AG04449 (cell line): ENCODE results near the gene FCER1A.

Source experiments
- CTCF ChIA-PET: fragments of 350-600 bp; formaldehyde crosslinking; extraction: SDS; loops from one replicate; lab custom pipeline; 2021; ENCODE audit warnings: antibody characterized with exemption; lab: Yijun Ruan, JAX
- POLR2A ChIA-PET: fragments of 400-600, 350-600 bp; formaldehyde crosslinking; extraction: SDS; loops from one replicate; lab custom pipeline; 2020; ENCODE audit warnings: antibody characterized with exemption, inconsistent platforms; lab: Yijun Ruan, JAX
- DNase-seq: peaks from one replicate; pipeline ENCODE4 v3.0.0-alpha.2; 2010; ENCODE audit warnings: low read depth, low spot score
- H3K4me3 ChIP-seq: 2 replicates; pipeline ENCODE4 v1.5.1; 2011; ENCODE audit warnings: low read depth, mild to moderate bottlenecking, control low read depth, low read length
- CTCF ChIP-seq: IDR thresholded peaks from one replicate; pipeline ENCODE4 v1.5.1; 2011; ENCODE audit warnings: mild to moderate bottlenecking, moderate library complexity, low read length, control low read depth, inconsistent platforms; ENCODE audit not compliant: insufficient read depth; ENCODE audit errors: missing control alignments

FCER1A gene

GRCh38 chr1:159307346-159308020, 5.3 kb downstream of the FCER1A start:
- no peak for TF ChIP-seq CTCF
- ChIA-PET POLR2A (no interaction called here), CTCF (no interaction called here)
- DNase-seq: no peak
- H3K4me3 ChIP-seq: no peak overlapping the region

- no peak for TF ChIP-seq CTCF
- no peak for DNase-seq
- ChIA-PET POLR2A (no interaction called here), CTCF (no interaction called here)
- no peak overlapping the region for H3K4me3 ChIP-seq
Measured at GRCh38 chr1:159311679-159312078, 9.5 kb downstream of the FCER1A start.

DNA sequence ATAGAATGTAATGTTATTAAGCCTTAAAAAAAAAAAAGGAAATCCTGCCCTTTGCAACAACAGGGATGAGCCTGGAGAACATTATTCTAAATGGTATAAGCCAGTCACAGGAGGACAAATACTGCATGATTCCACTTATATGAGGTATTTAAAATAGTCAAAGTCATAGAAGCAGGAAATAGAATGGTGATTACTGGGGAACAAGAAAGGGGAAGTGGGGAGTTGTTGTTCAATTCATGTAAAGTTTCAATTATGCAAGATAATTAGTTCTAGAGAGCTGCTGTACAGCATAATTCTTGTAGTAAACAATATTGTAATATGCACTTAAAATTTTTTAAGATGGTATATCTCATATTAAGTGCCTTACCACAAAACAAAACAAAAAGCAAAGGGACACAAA, 13.2 kb downstream of the FCER1A start:
- CTCF ChIA-PET: no interaction called here
- no peak overlapping the region for H3K4me3 ChIP-seq
- TF ChIP-seq CTCF: no peak
- POLR2A ChIA-PET: no interaction called here
- DNase-seq: no peak

- no peak for TF ChIP-seq CTCF
- DNase-seq: no peak
- no peak overlapping the region for H3K4me3 ChIP-seq
- ChIA-PET POLR2A (no interaction called here), CTCF (no interaction called here)
Measured at GRCh38 chr1:159318784-159319551, 16.8 kb downstream of the FCER1A start.

GRCh38 chr1:159334797-159335196, 32.7 kb downstream of the FCER1A start:
- no peak for DNase-seq
- CTCF ChIA-PET: no interaction called here
- POLR2A ChIA-PET: no interaction called here
- no peak for TF ChIP-seq CTCF
- no peak overlapping the region for H3K4me3 ChIP-seq

DNA sequence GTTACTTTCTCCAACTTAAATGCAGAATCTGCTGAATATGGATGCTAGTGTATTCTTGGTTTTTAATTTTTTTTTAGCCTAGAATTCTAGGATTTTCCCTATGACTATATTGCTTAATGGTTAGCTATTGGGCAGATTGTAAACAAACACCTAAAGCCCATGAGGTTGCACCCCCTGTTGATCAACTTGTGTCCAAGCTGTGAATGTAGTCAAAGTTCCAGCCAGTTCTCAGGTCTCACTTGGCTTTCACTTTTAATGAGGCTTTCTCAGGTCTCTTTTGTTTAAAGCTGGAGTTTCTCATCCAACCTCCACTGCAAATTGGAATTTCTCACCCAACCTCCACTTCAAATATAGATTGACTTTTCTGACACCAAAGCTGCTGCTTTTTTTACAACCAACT, 35.9 kb downstream of the FCER1A start:
- CTCF ChIA-PET: no interaction called here
- TF ChIP-seq CTCF: no peak
- no peak overlapping the region for H3K4me3 ChIP-seq
- DNase-seq: no peak
- POLR2A ChIA-PET: no interaction called here
